ENCODE results near the gene SLC25A25.
"Not testable (repeated sequence)": the region's sequence is repeated elsewhere in the genome, so short reads cannot be mapped to it uniquely, and the experiment has no call there.

SLC25A25 gene
- total RNA-seq = 47.8 to 61.7 reads per million in 2 donors

GRCh38 chr9:128067645-128068385, at the start of gene SLC25A25:
TSS of gene SLC25A25 (plus strand) at chr9:128068232. CDS start at chr9:128068320, 88 bp downstream.
- peak; percentile 99 to 100 (median 100) for DNase-seq

- DNase-seq = no peak
Measured at GRCh38 chr9:128020692-128021091, 47.3 kb upstream of the SLC25A25 start.

- no peak for DNase-seq
Measured at GRCh38 chr9:128021098-128021497, 46.9 kb upstream of the SLC25A25 start.

GRCh38 chr9:128022886-128023285, 45.1 kb upstream of the SLC25A25 start:
- no peak for DNase-seq

- DNase-seq = not testable (repeated sequence)
Measured at GRCh38 chr9:128023671-128024070, 44.4 kb upstream of the SLC25A25 start.

- peak in 1 of 5 experiments; percentile 45 for DNase-seq
Measured at GRCh38 chr9:128024761-128025308, 43.2 kb upstream of the SLC25A25 start.

- DNase-seq = peak in 2 of 5 experiments; percentile 26 to 84
Measured at GRCh38 chr9:128025736-128026135, 42.3 kb upstream of the SLC25A25 start.

- peak; percentile 57 to 99 (median 80) for DNase-seq
Measured at GRCh38 chr9:128026255-128026772, 41.7 kb upstream of the SLC25A25 start.

GRCh38 chr9:128026773-128027541, 41.1 kb upstream of the SLC25A25 start:
- DNase-seq = peak in 4 of 5 experiments; percentile 17 to 84 (median 50)

- no peak for DNase-seq
Measured at GRCh38 chr9:128027705-128028104, 40.3 kb upstream of the SLC25A25 start.

GRCh38 chr9:128033609-128034008, 34.4 kb upstream of the SLC25A25 start:
- peak in 1 of 5 experiments; percentile 47 for DNase-seq

- peak; percentile 21 to 77 (median 52) for DNase-seq
Measured at GRCh38 chr9:128034821-128035652, 33.0 kb upstream of the SLC25A25 start.

- DNase-seq = not testable (repeated sequence)
Measured at GRCh38 chr9:128036522-128036921, 31.5 kb upstream of the SLC25A25 start.

GRCh38 chr9:128040783-128041182, 27.2 kb upstream of the SLC25A25 start:
- DNase-seq = not testable (repeated sequence)

- DNase-seq = no peak
Measured at GRCh38 chr9:128042043-128042442, 26.0 kb upstream of the SLC25A25 start.

GRCh38 chr9:128043467-128043868, 24.6 kb upstream of the SLC25A25 start:
- no peak for DNase-seq

GRCh38 chr9:128045409-128045808, 22.6 kb upstream of the SLC25A25 start:
- not testable (repeated sequence) for DNase-seq

- no peak for DNase-seq
Measured at GRCh38 chr9:128045831-128046230, 22.2 kb upstream of the SLC25A25 start.

- DNase-seq = no peak
Measured at GRCh38 chr9:128047231-128047630, 20.8 kb upstream of the SLC25A25 start.

- DNase-seq = no peak
Measured at GRCh38 chr9:128048663-128049062, 19.4 kb upstream of the SLC25A25 start.

GRCh38 chr9:128049843-128050242, 18.2 kb upstream of the SLC25A25 start:
- DNase-seq = no peak

Measured in T-helper 2 cell (primary cell).